ENCODE measurements around the gene ARHGAP45. TPM values are rescaled to one million over a fixed set of nuclear protein-coding genes. Genes with fewer than 3 reads are reported as not detected.

Gene ARHGAP45
- total and polyA plus RNA-seq, 2 of the 8 experiments (the other 6 are each of a cell fraction or from before 2014, with no cell fraction given) = 31.4 to 41.8 TPM

DNA sequence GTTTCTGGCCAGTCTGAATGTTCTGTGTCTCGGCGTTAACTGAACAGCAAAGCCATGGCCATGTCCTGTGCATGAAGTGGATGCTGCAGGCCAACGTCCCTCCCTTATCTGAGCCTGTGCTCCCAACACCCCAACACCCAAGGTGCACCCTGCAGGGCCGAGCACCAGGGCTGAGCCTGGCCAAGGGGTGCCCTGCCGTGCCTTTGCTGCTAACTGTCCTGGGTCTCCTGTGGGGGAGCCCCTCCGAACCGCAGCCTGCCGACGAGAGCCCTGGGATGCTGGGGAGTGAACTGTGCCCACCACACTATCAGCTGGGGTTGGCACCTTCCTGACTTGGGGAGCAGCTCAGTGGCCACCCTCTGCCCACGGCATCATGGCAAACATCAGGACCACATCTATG is 54.4 kb downstream of the ARHGAP45 start (continued):
- TF ChIP-seq, protein P1, sequence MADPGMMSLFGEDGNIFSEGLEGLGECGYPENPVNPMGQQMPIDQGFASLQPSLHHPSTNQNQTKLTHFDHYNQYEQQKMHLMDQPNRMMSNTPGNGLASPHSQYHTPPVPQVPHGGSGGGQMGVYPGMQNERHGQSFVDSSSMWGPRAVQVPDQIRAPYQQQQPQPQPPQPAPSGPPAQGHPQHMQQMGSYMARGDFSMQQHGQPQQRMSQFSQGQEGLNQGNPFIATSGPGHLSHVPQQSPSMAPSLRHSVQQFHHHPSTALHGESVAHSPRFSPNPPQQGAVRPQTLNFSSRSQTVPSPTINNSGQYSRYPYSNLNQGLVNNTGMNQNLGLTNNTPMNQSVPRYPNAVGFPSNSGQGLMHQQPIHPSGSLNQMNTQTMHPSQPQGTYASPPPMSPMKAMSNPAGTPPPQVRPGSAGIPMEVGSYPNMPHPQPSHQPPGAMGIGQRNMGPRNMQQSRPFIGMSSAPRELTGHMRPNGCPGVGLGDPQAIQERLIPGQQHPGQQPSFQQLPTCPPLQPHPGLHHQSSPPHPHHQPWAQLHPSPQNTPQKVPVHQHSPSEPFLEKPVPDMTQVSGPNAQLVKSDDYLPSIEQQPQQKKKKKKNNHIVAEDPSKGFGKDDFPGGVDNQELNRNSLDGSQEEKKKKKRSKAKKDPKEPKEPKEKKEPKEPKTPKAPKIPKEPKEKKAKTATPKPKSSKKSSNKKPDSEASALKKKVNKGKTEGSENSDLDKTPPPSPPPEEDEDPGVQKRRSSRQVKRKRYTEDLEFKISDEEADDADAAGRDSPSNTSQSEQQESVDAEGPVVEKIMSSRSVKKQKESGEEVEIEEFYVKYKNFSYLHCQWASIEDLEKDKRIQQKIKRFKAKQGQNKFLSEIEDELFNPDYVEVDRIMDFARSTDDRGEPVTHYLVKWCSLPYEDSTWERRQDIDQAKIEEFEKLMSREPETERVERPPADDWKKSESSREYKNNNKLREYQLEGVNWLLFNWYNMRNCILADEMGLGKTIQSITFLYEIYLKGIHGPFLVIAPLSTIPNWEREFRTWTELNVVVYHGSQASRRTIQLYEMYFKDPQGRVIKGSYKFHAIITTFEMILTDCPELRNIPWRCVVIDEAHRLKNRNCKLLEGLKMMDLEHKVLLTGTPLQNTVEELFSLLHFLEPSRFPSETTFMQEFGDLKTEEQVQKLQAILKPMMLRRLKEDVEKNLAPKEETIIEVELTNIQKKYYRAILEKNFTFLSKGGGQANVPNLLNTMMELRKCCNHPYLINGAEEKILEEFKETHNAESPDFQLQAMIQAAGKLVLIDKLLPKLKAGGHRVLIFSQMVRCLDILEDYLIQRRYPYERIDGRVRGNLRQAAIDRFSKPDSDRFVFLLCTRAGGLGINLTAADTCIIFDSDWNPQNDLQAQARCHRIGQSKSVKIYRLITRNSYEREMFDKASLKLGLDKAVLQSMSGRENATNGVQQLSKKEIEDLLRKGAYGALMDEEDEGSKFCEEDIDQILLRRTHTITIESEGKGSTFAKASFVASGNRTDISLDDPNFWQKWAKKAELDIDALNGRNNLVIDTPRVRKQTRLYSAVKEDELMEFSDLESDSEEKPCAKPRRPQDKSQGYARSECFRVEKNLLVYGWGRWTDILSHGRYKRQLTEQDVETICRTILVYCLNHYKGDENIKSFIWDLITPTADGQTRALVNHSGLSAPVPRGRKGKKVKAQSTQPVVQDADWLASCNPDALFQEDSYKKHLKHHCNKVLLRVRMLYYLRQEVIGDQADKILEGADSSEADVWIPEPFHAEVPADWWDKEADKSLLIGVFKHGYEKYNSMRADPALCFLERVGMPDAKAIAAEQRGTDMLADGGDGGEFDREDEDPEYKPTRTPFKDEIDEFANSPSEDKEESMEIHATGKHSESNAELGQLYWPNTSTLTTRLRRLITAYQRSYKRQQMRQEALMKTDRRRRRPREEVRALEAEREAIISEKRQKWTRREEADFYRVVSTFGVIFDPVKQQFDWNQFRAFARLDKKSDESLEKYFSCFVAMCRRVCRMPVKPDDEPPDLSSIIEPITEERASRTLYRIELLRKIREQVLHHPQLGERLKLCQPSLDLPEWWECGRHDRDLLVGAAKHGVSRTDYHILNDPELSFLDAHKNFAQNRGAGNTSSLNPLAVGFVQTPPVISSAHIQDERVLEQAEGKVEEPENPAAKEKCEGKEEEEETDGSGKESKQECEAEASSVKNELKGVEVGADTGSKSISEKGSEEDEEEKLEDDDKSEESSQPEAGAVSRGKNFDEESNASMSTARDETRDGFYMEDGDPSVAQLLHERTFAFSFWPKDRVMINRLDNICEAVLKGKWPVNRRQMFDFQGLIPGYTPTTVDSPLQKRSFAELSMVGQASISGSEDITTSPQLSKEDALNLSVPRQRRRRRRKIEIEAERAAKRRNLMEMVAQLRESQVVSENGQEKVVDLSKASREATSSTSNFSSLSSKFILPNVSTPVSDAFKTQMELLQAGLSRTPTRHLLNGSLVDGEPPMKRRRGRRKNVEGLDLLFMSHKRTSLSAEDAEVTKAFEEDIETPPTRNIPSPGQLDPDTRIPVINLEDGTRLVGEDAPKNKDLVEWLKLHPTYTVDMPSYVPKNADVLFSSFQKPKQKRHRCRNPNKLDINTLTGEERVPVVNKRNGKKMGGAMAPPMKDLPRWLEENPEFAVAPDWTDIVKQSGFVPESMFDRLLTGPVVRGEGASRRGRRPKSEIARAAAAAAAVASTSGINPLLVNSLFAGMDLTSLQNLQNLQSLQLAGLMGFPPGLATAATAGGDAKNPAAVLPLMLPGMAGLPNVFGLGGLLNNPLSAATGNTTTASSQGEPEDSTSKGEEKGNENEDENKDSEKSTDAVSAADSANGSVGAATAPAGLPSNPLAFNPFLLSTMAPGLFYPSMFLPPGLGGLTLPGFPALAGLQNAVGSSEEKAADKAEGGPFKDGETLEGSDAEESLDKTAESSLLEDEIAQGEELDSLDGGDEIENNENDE (IDR thresholded peaks at IDR 0.05; ENCODE audit: insufficient replicate concordance, low read length) = no peak
- no peak for TF ChIP-seq CTBP2 (IDR thresholded peaks at IDR 0.05; ENCODE audit: borderline replicate concordance, insufficient read depth, insufficient read length, low read length)
